Measurements from ENCODE around the gene PXT1.

Gene PXT1

GRCh38 chr6:36442671-36443470 lies at the start of gene PXT1, which contains the start of gene KCTD20 (continued):
- TF ChIP-seq PATZ1 (tag by site-specific recombination; IDR thresholded peaks at IDR 0.05) (peak; percentile 85), ZNF707 (tag by site-specific recombination; IDR thresholded peaks at IDR 0.05) (no peak), ZNF335 (tag by site-specific recombination; conservative IDR thresholded peaks at IDR 0.05) (peak; percentile 78; the same call in 1 of the 2 replicates), ZNF350 (tag by site-specific recombination; IDR thresholded peaks at IDR 0.05) (no peak), SCRT1 (tag by site-specific recombination; IDR thresholded peaks at IDR 0.05; ENCODE audit: borderline replicate concordance) (no peak), GLI4 (tag by site-specific recombination; IDR thresholded peaks at IDR 0.05) (0 out of 2 replicates have a peak, but pooled peaks have one; percentile 60), ZNF571 (tag by site-specific recombination; IDR thresholded peaks at IDR 0.05) (no peak), WT1 (tag by site-specific recombination; IDR thresholded peaks at IDR 0.05) (peak; percentile 29; the same call in 1 of the 2 replicates), ZNF423 (tag by site-specific recombination; IDR thresholded peaks at IDR 0.05) (0 out of 2 replicates have a peak, but pooled peaks have one; percentile 49), IKZF3 (tag by site-specific recombination; IDR thresholded peaks at IDR 0.05) (peak; percentile 57; the same call in 1 of the 2 replicates), ZNF133 (tag by site-specific recombination; IDR thresholded peaks at IDR 0.05) (no peak), TRIM28 (IDR thresholded peaks at IDR 0.05; ENCODE audit: borderline replicate concordance, low read length) (peak; percentile 61; the same call in 1 of the 2 replicates), ZBTB11 (tag by site-specific recombination; conservative IDR thresholded peaks at IDR 0.05; ENCODE audit: low read depth) (peak; percentile 88), ZBTB1 (tag by site-specific recombination; IDR thresholded peaks at IDR 0.05) (no peak), ZNF624 (tag by site-specific recombination; IDR thresholded peaks at IDR 0.05) (no peak), ZNF175 (tag by site-specific recombination; IDR thresholded peaks at IDR 0.05) (no peak), ZNF654 (tag by site-specific recombination; IDR thresholded peaks at IDR 0.05; ENCODE audit: low read depth) (no peak), PRDM10 (tag by site-specific recombination; IDR thresholded peaks at IDR 0.05) (peak; percentile 72), KLF10 (tag by site-specific recombination; IDR thresholded peaks at IDR 0.05) (peak; percentile 44; the same call in 1 of the 2 replicates), ZBTB20 (tag by site-specific recombination; IDR thresholded peaks at IDR 0.05) (peak; percentile 87), ZNF184 (tag by site-specific recombination; IDR thresholded peaks at IDR 0.05) (no peak), ZNF830 (tag by site-specific recombination; IDR thresholded peaks at IDR 0.05; ENCODE audit: low read depth) (no peak), ZNF202 (tag by site-specific recombination; IDR thresholded peaks at IDR 0.05; ENCODE audit: borderline replicate concordance) (no peak)
- TF ChIP-seq, protein P1, sequence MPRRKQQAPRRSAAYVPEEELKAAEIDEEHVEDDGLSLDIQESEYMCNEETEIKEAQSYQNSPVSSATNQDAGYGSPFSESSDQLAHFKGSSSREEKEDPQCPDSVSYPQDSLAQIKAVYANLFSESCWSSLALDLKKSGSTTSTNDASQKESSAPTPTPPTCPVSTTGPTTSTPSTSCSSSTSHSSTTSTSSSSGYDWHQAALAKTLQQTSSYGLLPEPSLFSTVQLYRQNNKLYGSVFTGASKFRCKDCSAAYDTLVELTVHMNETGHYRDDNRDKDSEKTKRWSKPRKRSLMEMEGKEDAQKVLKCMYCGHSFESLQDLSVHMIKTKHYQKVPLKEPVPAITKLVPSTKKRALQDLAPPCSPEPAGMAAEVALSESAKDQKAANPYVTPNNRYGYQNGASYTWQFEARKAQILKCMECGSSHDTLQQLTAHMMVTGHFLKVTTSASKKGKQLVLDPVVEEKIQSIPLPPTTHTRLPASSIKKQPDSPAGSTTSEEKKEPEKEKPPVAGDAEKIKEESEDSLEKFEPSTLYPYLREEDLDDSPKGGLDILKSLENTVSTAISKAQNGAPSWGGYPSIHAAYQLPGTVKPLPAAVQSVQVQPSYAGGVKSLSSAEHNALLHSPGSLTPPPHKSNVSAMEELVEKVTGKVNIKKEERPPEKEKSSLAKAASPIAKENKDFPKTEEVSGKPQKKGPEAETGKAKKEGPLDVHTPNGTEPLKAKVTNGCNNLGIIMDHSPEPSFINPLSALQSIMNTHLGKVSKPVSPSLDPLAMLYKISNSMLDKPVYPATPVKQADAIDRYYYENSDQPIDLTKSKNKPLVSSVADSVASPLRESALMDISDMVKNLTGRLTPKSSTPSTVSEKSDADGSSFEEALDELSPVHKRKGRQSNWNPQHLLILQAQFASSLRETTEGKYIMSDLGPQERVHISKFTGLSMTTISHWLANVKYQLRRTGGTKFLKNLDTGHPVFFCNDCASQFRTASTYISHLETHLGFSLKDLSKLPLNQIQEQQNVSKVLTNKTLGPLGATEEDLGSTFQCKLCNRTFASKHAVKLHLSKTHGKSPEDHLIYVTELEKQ (tag by site-specific recombination; IDR thresholded peaks at IDR 0.05; ENCODE audit: borderline replicate concordance), result no peak
- TF ChIP-seq, protein P2, sequence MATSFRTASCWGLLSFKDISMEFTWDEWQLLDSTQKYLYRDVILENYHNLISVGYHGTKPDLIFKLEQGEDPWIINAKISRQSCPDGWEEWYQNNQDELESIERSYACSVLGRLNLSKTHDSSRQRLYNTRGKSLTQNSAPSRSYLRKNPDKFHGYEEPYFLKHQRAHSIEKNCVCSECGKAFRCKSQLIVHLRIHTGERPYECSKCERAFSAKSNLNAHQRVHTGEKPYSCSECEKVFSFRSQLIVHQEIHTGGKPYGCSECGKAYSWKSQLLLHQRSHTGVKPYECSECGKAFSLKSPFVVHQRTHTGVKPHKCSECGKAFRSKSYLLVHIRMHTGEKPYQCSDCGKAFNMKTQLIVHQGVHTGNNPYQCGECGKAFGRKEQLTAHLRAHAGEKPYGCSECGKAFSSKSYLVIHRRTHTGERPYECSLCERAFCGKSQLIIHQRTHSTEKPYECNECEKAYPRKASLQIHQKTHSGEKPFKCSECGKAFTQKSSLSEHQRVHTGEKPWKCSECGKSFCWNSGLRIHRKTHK (tag by site-specific recombination; IDR thresholded peaks at IDR 0.05), result no peak

All from HEK293 (cell line).